Liver (tissue), 3 donors: ENCODE data around the gene PNCK.

Experiments
- EGR1 ChIP-seq, 2 donors: IDR thresholded peaks; 2 replicates each; pipeline ENCODE4 v1.6.1; 2016 to 2018; ENCODE audit warnings: antibody characterized with exemption in 2 of 2, low read depth in 2 of 2
- FOXA2 ChIP-seq: IDR thresholded peaks from 2 replicates; pipeline ENCODE4 v1.6.1; 2016; ENCODE audit warnings: antibody characterized with exemption
- GABPA ChIP-seq, 2 donors: IDR thresholded peaks in 1 of 2; conservative IDR thresholded peaks in 1 of 2; 2 replicates each; pipeline ENCODE4 v1.6.1; 2016; ENCODE audit warnings: antibody characterized with exemption in 2 of 2, mild to moderate bottlenecking in 1 of 2, moderate library complexity in 1 of 2
- HNF4G ChIP-seq: IDR thresholded peaks from 2 replicates; pipeline ENCODE4 v1.6.1; 2016; ENCODE audit warnings: antibody characterized with exemption
- JUND ChIP-seq, 2 donors: IDR thresholded peaks; 2 replicates each; pipeline ENCODE4 v1.6.1; 2016; ENCODE audit warnings: antibody characterized with exemption in 2 of 2
- RXRA ChIP-seq, 2 donors: IDR thresholded peaks; 2 replicates each; pipeline ENCODE4 v1.6.1; 2017 to 2018; ENCODE audit warnings: antibody characterized with exemption in 2 of 2, mild to moderate bottlenecking in 1 of 2
- SP1 ChIP-seq: IDR thresholded peaks from 2 replicates; pipeline ENCODE4 v1.6.1; 2018; ENCODE audit warnings: antibody characterized with exemption, mild to moderate bottlenecking
- TAF1 ChIP-seq: conservative IDR thresholded peaks from 2 replicates; pipeline ENCODE4 v1.6.1; 2016; ENCODE audit warnings: antibody characterized with exemption, mild to moderate bottlenecking
- YY1 ChIP-seq: IDR thresholded peaks from 2 replicates; pipeline ENCODE4 v1.6.1; 2016; ENCODE audit warnings: antibody characterized with exemption, mild to moderate bottlenecking
- TF ChIP-seq, protein P1 (sequence below): IDR thresholded peaks from 2 replicates; pipeline ENCODE4 v1.6.1; 2016; ENCODE audit warnings: antibody characterized with exemption, mild to moderate bottlenecking
- TF ChIP-seq, protein P2 (sequence below): fragments of 150-350 bp; IDR thresholded peaks from 2 replicates; pipeline ENCODE4 v1.5.1; 2017; ENCODE audit warnings: improper control_type of control experiment, low read depth, low read length; ENCODE audit not compliant: missing input control
- TF ChIP-seq, protein P3 (sequence below): IDR thresholded peaks from 2 replicates; pipeline ENCODE4 v1.6.1; 2016; ENCODE audit warnings: antibody characterized with exemption
- TF ChIP-seq, protein P4 (sequence below): IDR thresholded peaks from 2 replicates; pipeline ENCODE4 v1.6.1; 2016; ENCODE audit warnings: antibody characterized with exemption
- donor health status: healthy.
- donor health status: healthy.

DNA sequence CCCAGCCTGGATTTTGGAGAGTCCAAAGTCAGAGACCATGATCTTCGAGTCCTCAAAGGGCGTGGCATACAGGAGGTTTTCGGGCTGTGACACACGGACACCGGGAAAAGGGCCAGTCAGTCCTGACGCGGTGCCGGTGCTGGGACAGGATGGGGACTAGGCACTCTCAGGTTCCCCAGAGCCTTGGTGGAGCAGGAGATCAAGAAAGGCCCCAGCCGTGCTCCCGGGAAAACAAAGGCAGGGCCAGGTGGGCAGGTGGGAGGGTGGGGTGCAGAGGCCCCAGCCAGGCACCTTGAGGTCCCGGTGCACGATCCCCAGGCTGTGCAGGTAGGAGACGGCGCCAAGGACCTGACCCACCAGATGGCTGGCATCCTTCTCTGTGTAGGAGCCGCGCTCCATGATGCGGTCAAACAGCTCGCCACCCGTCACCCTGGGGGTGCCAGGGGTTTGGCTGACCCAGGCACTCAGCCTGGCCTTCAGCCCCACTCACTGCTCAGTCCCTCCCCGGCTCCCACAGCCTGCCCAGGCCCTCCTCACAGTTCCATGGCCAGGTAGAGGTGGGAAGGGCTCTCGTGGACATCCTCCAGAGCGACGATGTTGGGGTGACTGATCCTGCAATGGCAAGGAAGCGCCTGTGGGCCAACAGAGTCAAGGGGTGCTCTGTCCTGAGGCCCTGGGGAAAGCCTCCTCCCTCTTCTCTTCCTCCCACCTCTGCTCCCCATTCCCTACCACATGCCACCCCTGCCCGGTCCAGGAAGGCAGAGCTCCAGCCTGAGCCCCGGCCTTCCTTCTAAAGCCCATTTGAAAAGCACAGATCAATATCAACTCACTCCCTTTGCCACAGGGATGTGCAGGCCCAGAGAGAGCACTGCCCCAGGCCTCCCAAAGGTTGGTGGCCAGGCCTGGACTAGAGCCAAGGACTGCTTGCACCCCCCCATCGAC, 1.8 kb downstream of the PNCK start:
- TF ChIP-seq, protein P1, sequence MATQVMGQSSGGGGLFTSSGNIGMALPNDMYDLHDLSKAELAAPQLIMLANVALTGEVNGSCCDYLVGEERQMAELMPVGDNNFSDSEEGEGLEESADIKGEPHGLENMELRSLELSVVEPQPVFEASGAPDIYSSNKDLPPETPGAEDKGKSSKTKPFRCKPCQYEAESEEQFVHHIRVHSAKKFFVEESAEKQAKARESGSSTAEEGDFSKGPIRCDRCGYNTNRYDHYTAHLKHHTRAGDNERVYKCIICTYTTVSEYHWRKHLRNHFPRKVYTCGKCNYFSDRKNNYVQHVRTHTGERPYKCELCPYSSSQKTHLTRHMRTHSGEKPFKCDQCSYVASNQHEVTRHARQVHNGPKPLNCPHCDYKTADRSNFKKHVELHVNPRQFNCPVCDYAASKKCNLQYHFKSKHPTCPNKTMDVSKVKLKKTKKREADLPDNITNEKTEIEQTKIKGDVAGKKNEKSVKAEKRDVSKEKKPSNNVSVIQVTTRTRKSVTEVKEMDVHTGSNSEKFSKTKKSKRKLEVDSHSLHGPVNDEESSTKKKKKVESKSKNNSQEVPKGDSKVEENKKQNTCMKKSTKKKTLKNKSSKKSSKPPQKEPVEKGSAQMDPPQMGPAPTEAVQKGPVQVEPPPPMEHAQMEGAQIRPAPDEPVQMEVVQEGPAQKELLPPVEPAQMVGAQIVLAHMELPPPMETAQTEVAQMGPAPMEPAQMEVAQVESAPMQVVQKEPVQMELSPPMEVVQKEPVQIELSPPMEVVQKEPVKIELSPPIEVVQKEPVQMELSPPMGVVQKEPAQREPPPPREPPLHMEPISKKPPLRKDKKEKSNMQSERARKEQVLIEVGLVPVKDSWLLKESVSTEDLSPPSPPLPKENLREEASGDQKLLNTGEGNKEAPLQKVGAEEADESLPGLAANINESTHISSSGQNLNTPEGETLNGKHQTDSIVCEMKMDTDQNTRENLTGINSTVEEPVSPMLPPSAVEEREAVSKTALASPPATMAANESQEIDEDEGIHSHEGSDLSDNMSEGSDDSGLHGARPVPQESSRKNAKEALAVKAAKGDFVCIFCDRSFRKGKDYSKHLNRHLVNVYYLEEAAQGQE = no peak
- TF ChIP-seq, protein P2, sequence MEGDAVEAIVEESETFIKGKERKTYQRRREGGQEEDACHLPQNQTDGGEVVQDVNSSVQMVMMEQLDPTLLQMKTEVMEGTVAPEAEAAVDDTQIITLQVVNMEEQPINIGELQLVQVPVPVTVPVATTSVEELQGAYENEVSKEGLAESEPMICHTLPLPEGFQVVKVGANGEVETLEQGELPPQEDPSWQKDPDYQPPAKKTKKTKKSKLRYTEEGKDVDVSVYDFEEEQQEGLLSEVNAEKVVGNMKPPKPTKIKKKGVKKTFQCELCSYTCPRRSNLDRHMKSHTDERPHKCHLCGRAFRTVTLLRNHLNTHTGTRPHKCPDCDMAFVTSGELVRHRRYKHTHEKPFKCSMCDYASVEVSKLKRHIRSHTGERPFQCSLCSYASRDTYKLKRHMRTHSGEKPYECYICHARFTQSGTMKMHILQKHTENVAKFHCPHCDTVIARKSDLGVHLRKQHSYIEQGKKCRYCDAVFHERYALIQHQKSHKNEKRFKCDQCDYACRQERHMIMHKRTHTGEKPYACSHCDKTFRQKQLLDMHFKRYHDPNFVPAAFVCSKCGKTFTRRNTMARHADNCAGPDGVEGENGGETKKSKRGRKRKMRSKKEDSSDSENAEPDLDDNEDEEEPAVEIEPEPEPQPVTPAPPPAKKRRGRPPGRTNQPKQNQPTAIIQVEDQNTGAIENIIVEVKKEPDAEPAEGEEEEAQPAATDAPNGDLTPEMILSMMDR = no peak
- TF ChIP-seq, protein P3, sequence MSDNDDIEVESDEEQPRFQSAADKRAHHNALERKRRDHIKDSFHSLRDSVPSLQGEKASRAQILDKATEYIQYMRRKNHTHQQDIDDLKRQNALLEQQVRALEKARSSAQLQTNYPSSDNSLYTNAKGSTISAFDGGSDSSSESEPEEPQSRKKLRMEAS = no peak
- TF ChIP-seq GABPA (IDR thresholded peaks at IDR 0.05 in 1 of 2, conservative IDR thresholded peaks at IDR 0.05 in 1 of 2) (no peak), RXRA (IDR thresholded peaks at IDR 0.05) (no peak), FOXA2 (no peak), YY1 (no peak), HNF4G (no peak), JUND (IDR thresholded peaks at IDR 0.05) (no peak), SP1 (no peak), EGR1 (IDR thresholded peaks at IDR 0.05; ENCODE audit: low read depth in 2 of 2) (no peak), TAF1 (no peak)
- TF ChIP-seq, protein P4, sequence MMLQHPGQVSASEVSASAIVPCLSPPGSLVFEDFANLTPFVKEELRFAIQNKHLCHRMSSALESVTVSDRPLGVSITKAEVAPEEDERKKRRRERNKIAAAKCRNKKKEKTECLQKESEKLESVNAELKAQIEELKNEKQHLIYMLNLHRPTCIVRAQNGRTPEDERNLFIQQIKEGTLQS = no peak
